H1 (cell line): ENCODE data around the gene CCT3. TPM values are rescaled to one million over a fixed set of nuclear protein-coding genes. Genes with fewer than 3 reads are reported as not detected.

Experiments
- BCL11A ChIP-seq, 2 experiments: IDR thresholded peaks; one replicate each; pipeline ENCODE4 v1.6.1; 2011; ENCODE audit warnings: low read depth in 2 of 2, low read length in 2 of 2, mild to moderate bottlenecking in 2 of 2
- CEBPB ChIP-seq: IDR thresholded peaks from 2 replicates; pipeline ENCODE4 v1.6.1; 2012; ENCODE audit warnings: low read depth, low read length
- CHD7 ChIP-seq: fragments of 300-600 bp; sonication (generic); IDR thresholded peaks from 2 replicates; pipeline ENCODE4 v1.7.1; 2012; ENCODE audit warnings: low read length, moderate library complexity, mild to moderate bottlenecking, inconsistent platforms; ENCODE audit not compliant: insufficient replicate concordance
- CREB1 ChIP-seq: IDR thresholded peaks from 2 replicates; pipeline ENCODE4 v1.6.1; 2012; ENCODE audit warnings: inconsistent platforms
- E2F6 ChIP-seq: IDR thresholded peaks from 2 replicates; pipeline ENCODE4 v1.6.1; 2012; ENCODE audit warnings: inconsistent platforms
- PHF8 ChIP-seq: fragments of 200-600 bp; sonication (generic); conservative IDR thresholded peaks from 2 replicates; pipeline ENCODE4 v1.7.1; 2012; ENCODE audit warnings: low read depth, mild to moderate bottlenecking, inconsistent platforms, low read length, moderate library complexity
- RAD21 ChIP-seq, 2 experiments: IDR thresholded peaks in 1 of 2; conservative IDR thresholded peaks in 1 of 2; 2 replicates each; pipeline ENCODE4 v1.6.1; 2011; ENCODE audit warnings: low read depth in 2 of 2, low read length in 2 of 2, improper control_type of control experiment in 1 of 2, inconsistent platforms in 1 of 2, mild to moderate bottlenecking in 1 of 2, moderate library complexity in 1 of 2
- SP4 ChIP-seq: IDR thresholded peaks from 2 replicates; pipeline ENCODE4 v1.6.1; 2012; ENCODE audit warnings: low read length, inconsistent platforms
- TBP ChIP-seq: IDR thresholded peaks from 2 replicates; pipeline ENCODE4 v1.6.1; 2011; ENCODE audit warnings: low read depth, low read length, improper control_type of control experiment
- polyA plus RNA-seq, 7 experiments: library from polyadenylated mRNA; depleted of rRNA in 3 of 7; stranded (reverse) in 5 of 7; unstranded in 2 of 7; fragments of >200 nt in 5 of 7; fragments of 200-250 nt in 2 of 7; gene quantifications; 1 replicate in 5 of 7; 2 replicates in 1 of 7; 4 replicates in 1 of 7; pipeline versions ENCODE4 v1.2.1 to v1.2.3, GENCODE V29; 2011 to 2013; ENCODE audit warnings: missing spikeins in 2 of 7, mixed read lengths in 2 of 7
- total RNA-seq: library from RNA; stranded (reverse); fragmentation: NEBNext Ultra II Directional; extraction: Animal tissue kit (Norgen Biotek cat#: 25700); gene quantifications from 2 replicates; pipeline ENCODE4 v1.2.1, GENCODE V29; 2021

Gene CCT3
- total and polyA plus RNA-seq, 2 of the 8 experiments (the other 6 are each of a cell fraction or from before 2014, with no cell fraction given) = 431 to 480 TPM

DNA sequence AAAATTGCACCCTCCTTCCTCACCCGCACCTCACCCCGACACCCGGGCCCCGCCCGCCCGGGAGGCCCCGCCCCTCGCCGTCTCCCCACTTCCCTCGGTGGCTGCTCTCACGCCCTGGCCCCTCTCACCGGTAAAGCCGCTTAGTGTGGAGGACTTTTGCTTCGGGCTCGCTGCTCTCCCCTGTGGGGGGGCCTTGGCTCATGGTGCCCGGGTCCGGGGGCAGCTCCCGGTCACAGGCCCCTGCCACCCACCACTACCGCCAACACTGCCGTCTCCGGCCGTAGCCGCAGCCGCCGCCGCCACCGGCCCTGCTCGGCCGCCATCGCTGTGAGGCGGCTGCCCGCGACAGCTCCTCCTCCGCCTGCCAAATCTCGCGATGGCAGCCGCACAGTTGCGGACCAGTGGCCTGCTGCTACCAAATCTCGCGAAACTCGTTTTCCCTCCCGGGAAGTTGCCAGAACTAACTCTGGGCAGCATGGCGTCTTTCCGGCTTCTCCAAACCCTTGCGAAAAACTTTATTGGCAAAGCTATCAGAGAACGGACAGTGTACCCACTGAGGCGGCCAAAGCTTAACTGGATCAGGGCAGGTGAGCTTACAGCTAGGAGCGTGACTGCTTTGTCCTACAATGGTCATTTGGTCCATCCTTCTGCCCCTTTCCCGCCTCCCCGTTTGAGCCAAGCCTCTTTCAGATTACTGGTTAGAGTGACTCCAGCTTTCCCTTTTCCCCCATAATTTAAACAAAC lies 55.4 kb downstream of the CCT3 start, which contains the start of gene SMG5 (continued):
- TF ChIP-seq CHD7 = no peak
- TF ChIP-seq CREB1 = peak; percentile 76
- TF ChIP-seq E2F6 = peak; percentile 68; the same call in 1 of the 2 replicates
- TF ChIP-seq BCL11A (IDR thresholded peaks at IDR 0.05; ENCODE audit: low read depth in 2 of 2, low read length in 2 of 2) = no peak
- peak; percentile 89 for TF ChIP-seq TBP
- TF ChIP-seq RAD21 (IDR thresholded peaks at IDR 0.05 in 1 of 2, conservative IDR thresholded peaks at IDR 0.05 in 1 of 2; ENCODE audit: low read depth in 2 of 2, low read length in 2 of 2) = no peak
- peak; percentile 86; the same call in 1 of the 2 replicates for TF ChIP-seq SP4
- TF ChIP-seq CEBPB = no peak
- TF ChIP-seq PHF8 = peak; percentile 100
